DOHH2 (cell line): ENCODE results near the gene SKIC8.

Experiments used
- EZH2phosphoT487 ChIP-seq: fragments of 200-600 bp; sonication (generic); IDR thresholded peaks from 2 replicates; pipeline ENCODE4 v1.6.1; 2017; ENCODE audit warnings: borderline replicate concordance, mild to moderate bottlenecking, antibody characterized with exemption, low read length, moderate library complexity, mixed read lengths
- TF ChIP-seq, protein P1 (sequence below): fragments of 200-600 bp; sonication (generic); IDR thresholded peaks from one replicate; pipeline ENCODE4 v1.5.1; 2014; ENCODE audit warnings: antibody characterized with exemption, mild to moderate bottlenecking, low read depth, low read length; ENCODE audit not compliant: poor library complexity, severe bottlenecking

- TF ChIP-seq, protein P1, sequence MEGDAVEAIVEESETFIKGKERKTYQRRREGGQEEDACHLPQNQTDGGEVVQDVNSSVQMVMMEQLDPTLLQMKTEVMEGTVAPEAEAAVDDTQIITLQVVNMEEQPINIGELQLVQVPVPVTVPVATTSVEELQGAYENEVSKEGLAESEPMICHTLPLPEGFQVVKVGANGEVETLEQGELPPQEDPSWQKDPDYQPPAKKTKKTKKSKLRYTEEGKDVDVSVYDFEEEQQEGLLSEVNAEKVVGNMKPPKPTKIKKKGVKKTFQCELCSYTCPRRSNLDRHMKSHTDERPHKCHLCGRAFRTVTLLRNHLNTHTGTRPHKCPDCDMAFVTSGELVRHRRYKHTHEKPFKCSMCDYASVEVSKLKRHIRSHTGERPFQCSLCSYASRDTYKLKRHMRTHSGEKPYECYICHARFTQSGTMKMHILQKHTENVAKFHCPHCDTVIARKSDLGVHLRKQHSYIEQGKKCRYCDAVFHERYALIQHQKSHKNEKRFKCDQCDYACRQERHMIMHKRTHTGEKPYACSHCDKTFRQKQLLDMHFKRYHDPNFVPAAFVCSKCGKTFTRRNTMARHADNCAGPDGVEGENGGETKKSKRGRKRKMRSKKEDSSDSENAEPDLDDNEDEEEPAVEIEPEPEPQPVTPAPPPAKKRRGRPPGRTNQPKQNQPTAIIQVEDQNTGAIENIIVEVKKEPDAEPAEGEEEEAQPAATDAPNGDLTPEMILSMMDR, result no peak
- no peak for TF ChIP-seq EZH2phosphoT487
Measured at GRCh38 chr15:78266806-78267205, 32.6 kb downstream of the SKIC8 start.
